Smooth muscle cell (in vitro differentiated cells): ENCODE measurements around the gene PAEP. TPM values are rescaled to one million over a fixed set of nuclear protein-coding genes. Genes with fewer than 3 reads are reported as not detected.

Experiments
- DNase-seq: peaks from one replicate; lab custom pipeline; 2025; ENCODE audit not compliant: unreplicated experiment; lab: John Stamatoyannopoulos, UW
- H2AFZ ChIP-seq: fragments of 200-600 bp; sonication (generic); 2 replicates; pipeline ENCODE4 v1.6.0; 2016; ENCODE audit warnings: antibody characterized with exemption, low read depth, mild to moderate bottlenecking
- H3F3A ChIP-seq: fragments of 200-600 bp; sonication (generic); 2 replicates; pipeline ENCODE4 v1.6.0; 2017; ENCODE audit warnings: antibody characterized with exemption, low read depth
- H3K27ac ChIP-seq: fragments of 200-600 bp; sonication (generic); 2 replicates; pipeline ENCODE4 v1.5.1; 2016; ENCODE audit warnings: low read depth, mild to moderate bottlenecking
- H3K27me3 ChIP-seq: fragments of 200-600 bp; sonication (generic); 2 replicates; pipeline ENCODE4 v1.6.1; 2016; ENCODE audit warnings: low read depth, mild to moderate bottlenecking
- H3K36me3 ChIP-seq: fragments of 200-600 bp; sonication (generic); 2 replicates; pipeline ENCODE4 v1.5.1; 2016; ENCODE audit warnings: low read depth
- H3K4me1 ChIP-seq: fragments of 200-600 bp; sonication (generic); 2 replicates; pipeline ENCODE4 v1.5.1; 2016; ENCODE audit warnings: low read depth
- H3K4me2 ChIP-seq: fragments of 200-600 bp; sonication (generic); 2 replicates; pipeline ENCODE4 v1.6.0; 2016; ENCODE audit warnings: mild to moderate bottlenecking
- H3K4me3 ChIP-seq: fragments of 200-600 bp; sonication (generic); 2 replicates; pipeline ENCODE4 v1.5.1; 2016; ENCODE audit warnings: mild to moderate bottlenecking
- H3K79me2 ChIP-seq: fragments of 200-600 bp; sonication (generic); 2 replicates; pipeline ENCODE4 v1.6.0; 2016; ENCODE audit warnings: low read depth, mild to moderate bottlenecking
- H3K9ac ChIP-seq: fragments of 200-600 bp; sonication (generic); 2 replicates; pipeline ENCODE4 v1.6.0; 2016; ENCODE audit warnings: low read depth
- H3K9me3 ChIP-seq: fragments of 200-600 bp; sonication (generic); replicated peaks from 2 replicates; pipeline ENCODE4 v1.5.1; 2016; ENCODE audit warnings: low read depth
- H4K20me1 ChIP-seq: fragments of 200-600 bp; sonication (generic); 2 replicates; pipeline ENCODE4 v1.6.0; 2016; ENCODE audit warnings: low read depth
- WGBS: methylation state at CpG from one replicate; pipeline ENCODE4 v1.1.7; 2016; ENCODE audit warnings: low lambda C conversion rate; 5-methylcytosine and 5-hydroxymethylcytosine counted together
- polyA plus RNA-seq: library from polyadenylated mRNA; unstranded; fragments of >200 nt; fragmentation: Nextera tagmentation; extraction: Ambion mirVana; gene quantifications from 2 replicates; pipeline ENCODE4 v1.2.1, GENCODE V29; 2016
- total RNA-seq: library from RNA; depleted of rRNA; stranded (reverse); fragments of >200 nt; gene quantifications from 2 replicates; pipeline ENCODE4 v1.2.3, GENCODE V29; 2014
- TF ChIP-seq, protein P1 (sequence below): fragments of 200-600 bp; sonication (generic); IDR thresholded peaks from 2 replicates; pipeline ENCODE4 v1.5.1; 2017; ENCODE audit warnings: borderline replicate concordance, mild to moderate bottlenecking, antibody characterized with exemption; ENCODE audit not compliant: insufficient read depth, poor library complexity, severe bottlenecking

The PAEP gene
- total and polyA plus RNA-seq, 2 experiments from 2014 or later, result 6.3 TPM; not detected in 1

DNA sequence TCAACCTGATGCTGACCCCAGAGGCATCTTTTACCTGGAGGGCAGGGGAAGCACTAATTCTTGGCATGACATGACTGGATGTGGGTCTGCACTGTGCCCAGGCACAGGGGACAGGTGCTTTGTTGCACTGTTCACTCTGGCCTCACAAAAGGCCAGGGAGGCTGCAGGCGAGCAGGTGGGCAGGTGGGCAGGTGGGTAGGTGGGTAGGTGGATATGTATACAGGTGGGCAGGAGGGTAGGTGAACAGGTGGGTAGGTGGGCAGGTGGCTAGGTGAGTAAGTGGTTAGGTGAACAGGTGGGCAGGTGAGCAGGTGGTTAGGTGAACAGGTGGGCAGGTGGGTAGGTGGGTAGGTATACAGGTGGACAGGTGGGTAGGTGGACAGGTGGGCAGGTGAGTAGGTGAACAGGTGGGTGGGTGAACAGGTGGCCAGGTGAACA lies 1.5 kb downstream of the PAEP start:
- TF ChIP-seq, protein P1, sequence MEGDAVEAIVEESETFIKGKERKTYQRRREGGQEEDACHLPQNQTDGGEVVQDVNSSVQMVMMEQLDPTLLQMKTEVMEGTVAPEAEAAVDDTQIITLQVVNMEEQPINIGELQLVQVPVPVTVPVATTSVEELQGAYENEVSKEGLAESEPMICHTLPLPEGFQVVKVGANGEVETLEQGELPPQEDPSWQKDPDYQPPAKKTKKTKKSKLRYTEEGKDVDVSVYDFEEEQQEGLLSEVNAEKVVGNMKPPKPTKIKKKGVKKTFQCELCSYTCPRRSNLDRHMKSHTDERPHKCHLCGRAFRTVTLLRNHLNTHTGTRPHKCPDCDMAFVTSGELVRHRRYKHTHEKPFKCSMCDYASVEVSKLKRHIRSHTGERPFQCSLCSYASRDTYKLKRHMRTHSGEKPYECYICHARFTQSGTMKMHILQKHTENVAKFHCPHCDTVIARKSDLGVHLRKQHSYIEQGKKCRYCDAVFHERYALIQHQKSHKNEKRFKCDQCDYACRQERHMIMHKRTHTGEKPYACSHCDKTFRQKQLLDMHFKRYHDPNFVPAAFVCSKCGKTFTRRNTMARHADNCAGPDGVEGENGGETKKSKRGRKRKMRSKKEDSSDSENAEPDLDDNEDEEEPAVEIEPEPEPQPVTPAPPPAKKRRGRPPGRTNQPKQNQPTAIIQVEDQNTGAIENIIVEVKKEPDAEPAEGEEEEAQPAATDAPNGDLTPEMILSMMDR, result no peak
- H3K36me3 ChIP-seq, result no peaks in the 10 kb centered on the region
- no peaks in the 10 kb centered on the region for H3K4me1 ChIP-seq
- no peaks in the 10 kb centered on the region for H3K9me3 ChIP-seq
- no peak overlapping the region for H2AFZ ChIP-seq
- no peak overlapping the region for H3K4me3 ChIP-seq
- no peaks in the 10 kb centered on the region for H4K20me1 ChIP-seq
- no peak overlapping the region for H3K4me2 ChIP-seq
- no peak overlapping the region for H3K27ac ChIP-seq
- no peaks in the 10 kb centered on the region for H3K79me2 ChIP-seq
- H3K9ac ChIP-seq, result no peak overlapping the region
- WGBS, result 77% methylated on average over 1 of the region's 1 CpG
- no peaks in the 10 kb centered on the region for H3K27me3 ChIP-seq
- no peaks in the 10 kb centered on the region for H3F3A ChIP-seq
- no peak for DNase-seq

DNA sequence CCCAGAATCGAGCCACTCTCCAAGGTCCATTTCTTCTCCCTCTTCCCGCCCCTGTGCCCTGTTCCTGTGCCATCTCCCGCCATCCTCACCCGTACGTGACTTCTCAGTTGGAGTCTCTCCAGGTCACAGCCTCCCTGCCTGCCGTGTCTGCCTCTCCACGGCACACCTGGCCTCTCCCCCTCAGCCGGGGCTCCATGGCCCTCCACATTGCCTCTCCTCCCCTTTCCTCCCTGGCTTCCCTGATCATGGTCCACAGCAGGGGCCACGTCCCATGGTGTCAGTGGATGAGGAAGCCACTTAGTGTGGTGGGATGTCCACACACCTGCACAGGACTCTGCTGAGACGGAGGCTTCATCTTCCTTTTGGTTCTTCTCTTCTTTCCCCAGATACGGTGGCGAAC lies 2.3 kb downstream of the PAEP start:
- Histone ChIP-seq H3K9ac (no peak overlapping the region), H3K9me3 (no peaks in the 10 kb centered on the region), H3F3A (no peaks in the 10 kb centered on the region), H3K4me2 (no peak overlapping the region), H2AFZ (no peak overlapping the region), H3K79me2 (no peaks in the 10 kb centered on the region), H3K27me3 (no peaks in the 10 kb centered on the region), H3K36me3 (no peaks in the 10 kb centered on the region), H4K20me1 (no peaks in the 10 kb centered on the region), H3K27ac (no peak overlapping the region), H3K4me1 (no peaks in the 10 kb centered on the region), H3K4me3 (no peak overlapping the region)
- TF ChIP-seq, protein P1, result no peak
- no peak for DNase-seq
- WGBS, result 91% methylated on average over 12 of the region's 12 CpGs

DNA sequence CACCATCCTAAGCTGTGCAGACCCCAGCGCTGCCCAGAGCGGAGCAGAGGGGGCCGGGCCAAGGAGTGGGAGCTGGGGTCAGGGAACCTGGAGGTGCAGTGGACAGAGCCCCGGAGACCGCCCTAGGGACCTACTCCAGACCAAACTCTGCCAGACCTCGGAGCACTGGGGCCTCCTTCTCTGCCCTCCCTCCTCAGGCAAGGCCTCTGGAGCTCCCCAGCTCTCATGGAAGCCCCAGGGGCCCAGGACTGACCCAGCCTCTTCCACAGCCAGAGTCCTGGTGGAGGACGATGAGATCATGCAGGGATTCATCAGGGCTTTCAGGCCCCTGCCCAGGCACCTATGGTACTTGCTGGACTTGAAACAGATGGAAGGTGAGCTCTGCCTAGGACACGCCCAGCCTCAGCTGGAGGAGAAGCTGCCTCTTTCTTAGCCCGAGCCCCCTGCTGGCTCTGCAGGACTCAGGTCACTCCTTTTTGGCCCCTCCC lies 3.6 kb downstream of the PAEP start:
- Histone ChIP-seq H3K4me1 (no peaks in the 10 kb centered on the region), H3K9me3 (no peaks in the 10 kb centered on the region), H3K79me2 (no peaks in the 10 kb centered on the region), H3F3A (no peaks in the 10 kb centered on the region), H3K9ac (no peak overlapping the region), H3K27ac (no peak overlapping the region), H2AFZ (no peak overlapping the region), H3K4me2 (no peak overlapping the region), H3K27me3 (no peaks in the 10 kb centered on the region), H3K4me3 (no peak overlapping the region), H3K36me3 (no peaks in the 10 kb centered on the region), H4K20me1 (no peaks in the 10 kb centered on the region)
- TF ChIP-seq, protein P1, result no peak
- DNase-seq, result no peak
- WGBS, result 85% methylated on average over 9 of the region's 9 CpGs

DNA sequence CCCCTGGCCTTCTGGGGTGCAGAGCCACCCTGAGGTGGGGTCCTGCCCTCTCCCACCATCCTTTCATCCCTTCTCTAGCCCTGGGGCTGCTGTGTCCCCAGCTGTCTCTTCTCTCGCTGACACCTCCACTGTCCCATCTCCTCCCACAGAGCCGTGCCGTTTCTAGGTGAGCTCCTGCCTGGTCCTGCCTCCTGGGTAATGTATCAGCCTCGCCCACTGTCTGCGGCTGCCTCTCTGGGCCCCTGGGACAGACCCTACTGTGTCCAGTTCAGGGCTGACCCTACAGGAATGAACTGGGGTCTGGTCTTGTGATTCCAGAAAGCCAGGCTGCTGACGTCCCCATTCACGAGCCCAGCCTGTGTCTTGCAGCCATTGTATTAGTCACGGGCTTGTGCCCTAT lies 4.1 kb downstream of the PAEP start:
- Histone ChIP-seq H3K27ac (no peak overlapping the region), H2AFZ (no peak overlapping the region), H3K9ac (no peak overlapping the region), H3F3A (no peaks in the 10 kb centered on the region), H3K4me1 (no peaks in the 10 kb centered on the region), H3K36me3 (no peaks in the 10 kb centered on the region), H3K4me3 (no peak overlapping the region), H3K27me3 (no peaks in the 10 kb centered on the region), H4K20me1 (no peaks in the 10 kb centered on the region), H3K4me2 (no peak overlapping the region), H3K9me3 (no peaks in the 10 kb centered on the region), H3K79me2 (no peaks in the 10 kb centered on the region)
- WGBS, result 79% methylated on average over 8 of the region's 8 CpGs
- TF ChIP-seq, protein P1, result no peak
- DNase-seq, result no peak
